GM13976 (cell line): ENCODE results near the gene MACC1.

Experiments
- DNase-seq: peaks from one replicate; pipeline ENCODE4 v3.0.0; 2012; ENCODE audit warnings: low spot score
- in situ Hi-C: fragments of 300-500 bp; cut with MboI; formaldehyde crosslinking; loops from one replicate; pipeline ENCODE4 v1.12.0; 2022; ENCODE audit warnings: low sequenced_read_pairs, mixed read lengths, inconsistent platforms; ENCODE audit not compliant: unreplicated experiment
- TF ChIP-seq, protein P1 (sequence below): IDR thresholded peaks from 2 replicates; pipeline ENCODE4 v1.5.1; 2012; ENCODE audit warnings: borderline replicate concordance, mild to moderate bottlenecking; ENCODE audit not compliant: insufficient read depth; ENCODE audit errors: extremely low read depth, missing control alignments, control extremely low read depth

MACC1 gene

DNA sequence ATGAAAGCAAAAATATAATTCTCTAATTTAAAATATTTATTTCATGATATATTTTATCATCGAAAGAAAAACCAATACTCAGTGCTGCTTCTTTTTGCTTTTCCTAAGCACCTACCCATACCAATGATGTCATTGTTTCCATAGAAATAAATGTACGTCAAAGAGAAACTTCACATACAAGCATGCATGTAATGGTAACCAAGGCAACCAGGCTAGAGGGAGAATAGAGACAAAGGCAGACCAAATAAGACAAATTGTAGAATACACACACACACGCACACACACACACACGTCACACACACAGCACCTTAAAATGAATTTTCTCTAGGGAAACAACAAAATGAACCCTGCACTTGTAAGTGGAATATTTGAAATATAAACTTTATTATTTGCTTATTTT is 75.5 kb downstream of the MACC1 start:
- DNase-seq: peak; percentile 46
- TF ChIP-seq, protein P1, sequence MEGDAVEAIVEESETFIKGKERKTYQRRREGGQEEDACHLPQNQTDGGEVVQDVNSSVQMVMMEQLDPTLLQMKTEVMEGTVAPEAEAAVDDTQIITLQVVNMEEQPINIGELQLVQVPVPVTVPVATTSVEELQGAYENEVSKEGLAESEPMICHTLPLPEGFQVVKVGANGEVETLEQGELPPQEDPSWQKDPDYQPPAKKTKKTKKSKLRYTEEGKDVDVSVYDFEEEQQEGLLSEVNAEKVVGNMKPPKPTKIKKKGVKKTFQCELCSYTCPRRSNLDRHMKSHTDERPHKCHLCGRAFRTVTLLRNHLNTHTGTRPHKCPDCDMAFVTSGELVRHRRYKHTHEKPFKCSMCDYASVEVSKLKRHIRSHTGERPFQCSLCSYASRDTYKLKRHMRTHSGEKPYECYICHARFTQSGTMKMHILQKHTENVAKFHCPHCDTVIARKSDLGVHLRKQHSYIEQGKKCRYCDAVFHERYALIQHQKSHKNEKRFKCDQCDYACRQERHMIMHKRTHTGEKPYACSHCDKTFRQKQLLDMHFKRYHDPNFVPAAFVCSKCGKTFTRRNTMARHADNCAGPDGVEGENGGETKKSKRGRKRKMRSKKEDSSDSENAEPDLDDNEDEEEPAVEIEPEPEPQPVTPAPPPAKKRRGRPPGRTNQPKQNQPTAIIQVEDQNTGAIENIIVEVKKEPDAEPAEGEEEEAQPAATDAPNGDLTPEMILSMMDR: no peak
- in situ Hi-C loops: no loop called here

GRCh38 chr7:20141002-20141345 is 76.2 kb downstream of the MACC1 start:
- in situ Hi-C loops: no loop called here
- TF ChIP-seq, protein P1: no peak
- DNase-seq: no peak

DNA sequence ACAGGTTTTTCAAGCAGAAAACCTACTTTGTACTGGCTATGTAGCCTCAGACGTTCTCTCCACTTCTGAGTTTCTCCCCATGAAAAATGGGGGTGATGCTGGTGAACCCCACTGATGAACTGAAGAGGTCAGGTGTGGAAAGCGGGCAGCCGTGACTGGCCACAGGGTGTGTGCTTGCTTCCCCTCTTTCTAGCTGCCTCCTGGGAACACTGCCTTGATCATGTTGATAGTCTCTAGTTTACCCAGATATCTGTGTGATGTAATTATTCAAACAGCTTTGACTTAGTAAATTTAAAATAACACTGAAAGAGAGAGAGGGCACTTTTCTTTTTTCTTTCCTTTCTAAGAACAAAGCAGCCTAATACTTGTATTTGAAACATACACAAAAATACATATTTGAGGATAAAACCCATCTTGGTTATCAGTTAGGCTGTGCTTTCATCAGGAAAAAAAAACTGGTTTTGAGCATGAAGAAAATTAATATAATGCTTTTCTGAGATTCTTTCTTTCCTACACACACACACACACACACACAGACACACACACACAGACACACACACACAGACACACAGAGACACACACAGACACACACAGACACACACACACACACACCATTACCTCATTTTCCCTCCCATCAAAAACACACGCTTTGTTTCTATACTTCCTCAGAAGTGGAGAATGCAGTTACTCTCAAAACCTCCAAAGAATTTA is 76.7 kb downstream of the MACC1 start:
- TF ChIP-seq, protein P1: no peak
- in situ Hi-C loops: no loop called here
- no peak for DNase-seq

- TF ChIP-seq, protein P1: no peak
- DNase-seq: no peak
- in situ Hi-C loops: no loop called here
Measured at GRCh38 chr7:20136647-20137046, 80.5 kb downstream of the MACC1 start.

DNA sequence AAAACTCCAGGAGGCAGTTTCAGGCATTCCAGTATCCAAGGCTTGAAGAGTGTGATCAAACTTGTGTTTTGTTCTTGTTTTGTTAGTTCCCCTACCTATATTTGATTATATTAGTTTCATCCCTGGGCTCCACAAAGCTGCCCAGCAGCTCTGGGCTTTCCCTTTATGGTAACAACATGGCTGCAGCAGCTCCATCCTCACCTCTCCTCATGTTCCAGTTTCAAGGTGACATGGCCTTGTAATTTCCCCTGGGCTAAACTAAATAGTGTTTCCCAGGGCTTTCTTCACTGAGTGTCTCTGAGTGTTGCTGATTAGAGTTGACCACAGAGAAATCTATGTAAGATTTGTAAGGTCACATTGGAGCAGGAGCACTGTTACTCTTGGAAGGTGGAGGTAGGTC is 83.4 kb downstream of the MACC1 start:
- no peak for DNase-seq
- in situ Hi-C loops: no loop called here

DNA sequence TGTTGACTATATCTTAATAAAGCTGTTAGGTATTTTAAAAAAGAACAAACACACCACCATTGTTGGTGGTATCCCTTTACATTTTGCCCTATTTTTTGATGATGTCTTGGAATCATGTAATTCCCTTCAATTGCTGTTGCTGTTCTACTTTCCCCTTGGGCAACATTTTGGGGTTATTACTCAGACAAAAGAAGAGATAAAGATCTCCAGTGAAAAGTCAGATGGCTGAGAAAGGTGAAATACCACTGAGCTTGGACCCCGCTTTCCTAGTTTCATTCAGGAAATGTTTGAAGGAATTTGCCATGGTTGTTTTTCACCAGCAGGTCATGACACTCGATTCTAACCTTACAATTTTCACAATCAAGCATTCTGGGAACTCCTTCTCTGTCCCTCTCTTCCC is 84.6 kb downstream of the MACC1 start:
- in situ Hi-C loops: no loop called here
- TF ChIP-seq, protein P1: no peak
- DNase-seq: no peak

More for the DNA sequence above, 83.4 kb downstream of the MACC1 start:
- TF ChIP-seq, protein P1: no peak
